ENCODE results near the gene SLIT3.
"Not testable (repeated sequence)": the region's sequence is repeated elsewhere in the genome, so short reads cannot be mapped to it uniquely, and the experiment has no call there.

Gene SLIT3

GRCh38 chr5:168666356-168666755, 634.6 kb downstream of the SLIT3 start:
- DNase-seq = no peak

GRCh38 chr5:168663276-168664004, 637.5 kb downstream of the SLIT3 start:
- DNase-seq = no peak

GRCh38 chr5:168661593-168662485, 639.1 kb downstream of the SLIT3 start:
- peak; percentile 30 for DNase-seq

- DNase-seq = no peak
Measured at GRCh38 chr5:168660691-168661090, 640.2 kb downstream of the SLIT3 start.

- DNase-seq = no peak
Measured at GRCh38 chr5:168659286-168659847, 641.6 kb downstream of the SLIT3 start.

GRCh38 chr5:168658394-168658793, 642.5 kb downstream of the SLIT3 start:
- DNase-seq = no peak

- peak; percentile 86 for DNase-seq
Measured at GRCh38 chr5:168656633-168657032, 644.3 kb downstream of the SLIT3 start.

- no peak for DNase-seq
Measured at GRCh38 chr5:168655316-168655715, 645.6 kb downstream of the SLIT3 start.

GRCh38 chr5:168654211-168654721, 646.7 kb downstream of the SLIT3 start:
- peak; percentile 90 for DNase-seq

GRCh38 chr5:168653626-168654025, 647.3 kb downstream of the SLIT3 start:
- DNase-seq = no peak

- DNase-seq = peak; percentile 95
Measured at GRCh38 chr5:168651648-168652047, 649.3 kb downstream of the SLIT3 start.

GRCh38 chr5:168649306-168649705, 651.6 kb downstream of the SLIT3 start:
- no peak for DNase-seq

- DNase-seq = no peak
Measured at GRCh38 chr5:168648576-168648975, 652.4 kb downstream of the SLIT3 start.

GRCh38 chr5:168648016-168648415, 652.9 kb downstream of the SLIT3 start:
- no peak for DNase-seq

GRCh38 chr5:168647083-168647482, 653.9 kb downstream of the SLIT3 start:
- peak; percentile 40 for DNase-seq

GRCh38 chr5:168646335-168646734, 654.6 kb downstream of the SLIT3 start:
- no peak for DNase-seq

GRCh38 chr5:168645195-168645594, 655.7 kb downstream of the SLIT3 start:
- DNase-seq = no peak

GRCh38 chr5:168642019-168642418, 658.9 kb downstream of the SLIT3 start:
- no peak for DNase-seq

GRCh38 chr5:168638846-168639245, 662.1 kb downstream of the SLIT3 start:
- not testable (repeated sequence) for DNase-seq

GRCh38 chr5:168637793-168638192, 663.1 kb downstream of the SLIT3 start:
- DNase-seq = no peak

GRCh38 chr5:168637281-168637680, 663.7 kb downstream of the SLIT3 start:
- no peak for DNase-seq

- DNase-seq = not testable (repeated sequence)
Measured at GRCh38 chr5:168630958-168631357, 670.0 kb downstream of the SLIT3 start.

- DNase-seq = peak; percentile 9
Measured at GRCh38 chr5:168624850-168625364, 676.0 kb downstream of the SLIT3 start.

Data from fibroblast of skin of abdomen (primary cell).